MG63 (cell line): ENCODE data around the gene TLDC2. TPM values are rescaled to one million over a fixed set of nuclear protein-coding genes. Genes with fewer than 3 reads are reported as not detected.

Source experiments
- total RNA-seq: library from RNA; depleted of rRNA; stranded (reverse); fragments of >200 nt; shearing (Covaris generic); gene quantifications from 2 replicates; pipeline ENCODE4 v1.2.3, GENCODE V29; 2014; ENCODE audit warnings: low replicate concordance; rRNA removed

TLDC2 gene
- total RNA-seq, 1 experiment from 2014 or later, result not detected

Other genes starting within 250 kb of the TLDC2 start
- not detected in 2 replicates for gene SLA2, start 229.9 kb upstream of the TLDC2 start, total RNA-seq
- 56.3 and 59.5 TPM in 2 replicates for gene NDRG3, start 130.0 kb upstream of the TLDC2 start, total RNA-seq
- gene DSN1, start 102.4 kb upstream of the TLDC2 start, total RNA-seq, result 36.0 and 52.2 TPM in 2 replicates
- 13.6 and 26.3 TPM in 2 replicates for gene SAMHD1, start 75.6 kb downstream of the TLDC2 start, total RNA-seq
- gene RBL1, start 219.9 kb downstream of the TLDC2 start, total RNA-seq, result 11.1 and 18.3 TPM in 2 replicates